Activated T-helper 17 cell treated with anti-CD3 and anti-CD28 coated beads, Interleukin-2, amount 50 U/mL, for 72 hours (primary cell): ENCODE results near the gene FOXN1. TPM values are rescaled to one million over a fixed set of nuclear protein-coding genes. Genes with fewer than 3 reads are reported as not detected.

Source experiments
- ATAC-seq: fragments of 150-1000 bp; cut with Tn5 transposase; replicated peaks from 2 replicates; pipeline ENCODE4 v1.10.0; 2021; ENCODE audit warnings: mild to moderate bottlenecking, moderate library complexity
- H3K27ac Mint-ChIP-seq: one replicate; pipeline ENCODE4 v1.8.0; 2022; ENCODE audit warnings: mixed read lengths
- H3K27me3 Mint-ChIP-seq: one replicate; pipeline ENCODE4 v1.8.0; 2022; ENCODE audit warnings: mixed read lengths
- H3K36me3 Mint-ChIP-seq: one replicate; pipeline ENCODE4 v1.8.0; 2022; ENCODE audit warnings: low read depth, mild to moderate bottlenecking, mixed read lengths
- H3K4me1 Mint-ChIP-seq: one replicate; pipeline ENCODE4 v1.8.0; 2022; ENCODE audit warnings: mixed read lengths
- H3K4me3 Mint-ChIP-seq: one replicate; pipeline ENCODE4 v1.8.0; 2022; ENCODE audit warnings: mild to moderate bottlenecking, mixed read lengths
- H3K9me3 Mint-ChIP-seq: one replicate; pipeline ENCODE4 v1.8.0; 2022; ENCODE audit warnings: mixed read lengths
- total RNA-seq, 2 donors: library from RNA; stranded (reverse); gene quantifications; one replicate each; pipeline ENCODE4 v1.2.3, GENCODE V29; 2022

FOXN1 gene
- total RNA-seq, 2 donors from 2014 or later: not detected

GRCh38 chr17:28549236-28550132 lies 43.3 kb downstream of the FOXN1 start:
- Mint-ChIP-seq H3K4me3 (peak overlapping the region; percentile 96), H3K9me3 (no peaks in the 10 kb centered on the region), H3K36me3 (peaks cover 35% of the 10 kb centered on the region), H3K27ac (peak overlapping the region; percentile 90), H3K27me3 (no peaks in the 10 kb centered on the region), H3K4me1 (peaks cover 31% of the 10 kb centered on the region)
- peak; percentile 79 for ATAC-seq

GRCh38 chr17:28550858-28551257 lies 44.7 kb downstream of the FOXN1 start:
- no peak for ATAC-seq
- Mint-ChIP-seq H3K9me3 (no peaks in the 10 kb centered on the region), H3K4me3 (peak overlapping the region; percentile 96), H3K27ac (peak overlapping the region; percentile 90), H3K4me1 (peaks cover 31% of the 10 kb centered on the region), H3K27me3 (no peaks in the 10 kb centered on the region), H3K36me3 (peaks cover 49% of the 10 kb centered on the region)

- H3K27me3 Mint-ChIP-seq: no peaks in the 10 kb centered on the region
- peaks cover 31% of the 10 kb centered on the region for H3K4me1 Mint-ChIP-seq
- peaks cover 56% of the 10 kb centered on the region for H3K36me3 Mint-ChIP-seq
- H3K4me3 Mint-ChIP-seq: peak overlapping the region; percentile 96
- no peaks in the 10 kb centered on the region for H3K9me3 Mint-ChIP-seq
- H3K27ac Mint-ChIP-seq: peak overlapping the region; percentile 90
- ATAC-seq: no peak
Observed at GRCh38 chr17:28551421-28552175, 45.5 kb downstream of the FOXN1 start.

- Mint-ChIP-seq H3K27me3 (no peaks in the 10 kb centered on the region), H3K36me3 (peaks cover 64% of the 10 kb centered on the region), H3K27ac (peak within 1 kb of the TSS; percentile 90), H3K9me3 (no peaks in the 10 kb centered on the region), H3K4me3 (peak within 1 kb of the TSS; percentile 96), H3K4me1 (peaks cover 31% of the 10 kb centered on the region)
- peak; percentile 86 for ATAC-seq
Observed at GRCh38 chr17:28552176-28552999, 46.2 kb downstream of the FOXN1 start, which contains the start of gene UNC119. UNC119 (minus strand) TSS chr17:28552624; CDS start chr17:28552557, 67 bp downstream.

- Mint-ChIP-seq H3K27ac (peak overlapping the region; percentile 57), H3K9me3 (no peaks in the 10 kb centered on the region), H3K4me3 (peak overlapping the region; percentile 96), H3K36me3 (peaks cover 68% of the 10 kb centered on the region), H3K27me3 (no peaks in the 10 kb centered on the region), H3K4me1 (peaks cover 28% of the 10 kb centered on the region)
- no peak for ATAC-seq
Observed at GRCh38 chr17:28553000-28553505, 46.9 kb downstream of the FOXN1 start.

GRCh38 chr17:28554565-28554964 lies 48.4 kb downstream of the FOXN1 start:
- no peaks in the 10 kb centered on the region for H3K27me3 Mint-ChIP-seq
- peaks cover 16% of the 10 kb centered on the region for H3K4me1 Mint-ChIP-seq
- H3K36me3 Mint-ChIP-seq: peaks cover 80% of the 10 kb centered on the region
- ATAC-seq: no peak
- H3K4me3 Mint-ChIP-seq: no peak overlapping the region
- no peaks in the 10 kb centered on the region for H3K9me3 Mint-ChIP-seq
- no peak overlapping the region for H3K27ac Mint-ChIP-seq

- H3K27me3 Mint-ChIP-seq: no peaks in the 10 kb centered on the region
- peaks cover 84% of the 10 kb centered on the region for H3K36me3 Mint-ChIP-seq
- ATAC-seq: no peak
- no peak overlapping the region for H3K4me3 Mint-ChIP-seq
- peaks cover 13% of the 10 kb centered on the region for H3K4me1 Mint-ChIP-seq
- no peaks in the 10 kb centered on the region for H3K9me3 Mint-ChIP-seq
- no peak overlapping the region for H3K27ac Mint-ChIP-seq
Observed at GRCh38 chr17:28555022-28555421, 48.9 kb downstream of the FOXN1 start.

- Mint-ChIP-seq H3K9me3 (no peaks in the 10 kb centered on the region), H3K4me1 (peaks cover 15% of the 10 kb centered on the region), H3K27ac (no peak overlapping the region), H3K27me3 (no peaks in the 10 kb centered on the region), H3K4me3 (no peak overlapping the region), H3K36me3 (peaks cover 93% of the 10 kb centered on the region)
- no peak for ATAC-seq
Observed at GRCh38 chr17:28563475-28563874, 57.3 kb downstream of the FOXN1 start.

- peaks cover 71% of the 10 kb centered on the region for H3K36me3 Mint-ChIP-seq
- peaks cover 32% of the 10 kb centered on the region for H3K4me1 Mint-ChIP-seq
- H3K27me3 Mint-ChIP-seq: no peaks in the 10 kb centered on the region
- no peak for ATAC-seq
- H3K27ac Mint-ChIP-seq: peak overlapping the region; percentile 76
- H3K9me3 Mint-ChIP-seq: no peaks in the 10 kb centered on the region
- peak overlapping the region; percentile 33 for H3K4me3 Mint-ChIP-seq
Observed at GRCh38 chr17:28567604-28568003, 61.5 kb downstream of the FOXN1 start.

- H3K27ac Mint-ChIP-seq: peak overlapping the region; percentile 96
- no peaks in the 10 kb centered on the region for H3K27me3 Mint-ChIP-seq
- peaks cover 71% of the 10 kb centered on the region for H3K36me3 Mint-ChIP-seq
- H3K4me3 Mint-ChIP-seq: peak overlapping the region; percentile 97
- H3K4me1 Mint-ChIP-seq: peaks cover 39% of the 10 kb centered on the region
- ATAC-seq: no peak
- H3K9me3 Mint-ChIP-seq: no peaks in the 10 kb centered on the region
Observed at GRCh38 chr17:28569446-28569845, 63.3 kb downstream of the FOXN1 start.

- Mint-ChIP-seq H3K4me3 (peak overlapping the region; percentile 97), H3K27me3 (no peaks in the 10 kb centered on the region), H3K27ac (peak overlapping the region; percentile 96), H3K4me1 (peaks cover 39% of the 10 kb centered on the region), H3K36me3 (peaks cover 73% of the 10 kb centered on the region), H3K9me3 (no peaks in the 10 kb centered on the region)
- peak; percentile 53 for ATAC-seq
Observed at GRCh38 chr17:28570716-28571360, 64.7 kb downstream of the FOXN1 start.

- peaks cover 39% of the 10 kb centered on the region for H3K4me1 Mint-ChIP-seq
- peak; percentile 98 for ATAC-seq
- H3K9me3 Mint-ChIP-seq: no peaks in the 10 kb centered on the region
- peak within 1 kb of the TSS; percentile 97 for H3K4me3 Mint-ChIP-seq
- H3K36me3 Mint-ChIP-seq: peaks cover 76% of the 10 kb centered on the region
- H3K27me3 Mint-ChIP-seq: no peaks in the 10 kb centered on the region
- peak within 1 kb of the TSS; percentile 96 for H3K27ac Mint-ChIP-seq
Observed at GRCh38 chr17:28571361-28572122, 65.4 kb downstream of the FOXN1 start, which contains the start of gene PIGS. PIGS (minus strand) TSS chr17:28571524; CDS start chr17:28571496, 28 bp downstream.
